ENCODE data around the gene PTPRD.

DNA sequence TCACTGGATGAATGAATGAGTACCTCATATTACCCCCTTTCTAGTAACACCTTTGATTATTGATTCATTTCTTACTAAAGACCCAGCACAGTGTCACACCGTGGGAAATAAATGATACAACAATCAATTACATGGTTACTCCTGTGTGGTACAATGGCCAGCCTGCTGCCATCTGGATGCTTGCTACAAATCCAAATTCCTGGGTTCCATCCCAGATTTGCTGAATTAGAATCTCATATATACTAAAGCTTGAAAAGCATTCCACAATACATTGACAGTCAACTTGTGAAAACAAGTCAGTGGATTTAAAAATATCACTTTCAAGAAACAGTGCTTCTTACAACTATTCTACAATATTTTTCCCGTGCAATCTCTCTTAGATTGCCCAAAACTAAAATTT, 989.3 kb downstream of the PTPRD start:
- no peak for TF ChIP-seq CTCF (IDR thresholded peaks at IDR 0.05; ENCODE audit: low read depth, low read length, poor library complexity, severe bottlenecking)
- TF ChIP-seq EZH2phosphoT487 (IDR thresholded peaks at IDR 0.05; ENCODE audit: borderline replicate concordance, low read length): no peak

All from DOHH2 (cell line).